HUDEP-2 (cell line): ENCODE measurements around the gene CYSLTR2.

Experiments
- DNase-seq, 76 experiments: peaks; one replicate each; lab custom pipeline; 2025; ENCODE audit not compliant: unreplicated experiment in 76 of 76; lab: John Stamatoyannopoulos, UW

CYSLTR2 gene

DNA sequence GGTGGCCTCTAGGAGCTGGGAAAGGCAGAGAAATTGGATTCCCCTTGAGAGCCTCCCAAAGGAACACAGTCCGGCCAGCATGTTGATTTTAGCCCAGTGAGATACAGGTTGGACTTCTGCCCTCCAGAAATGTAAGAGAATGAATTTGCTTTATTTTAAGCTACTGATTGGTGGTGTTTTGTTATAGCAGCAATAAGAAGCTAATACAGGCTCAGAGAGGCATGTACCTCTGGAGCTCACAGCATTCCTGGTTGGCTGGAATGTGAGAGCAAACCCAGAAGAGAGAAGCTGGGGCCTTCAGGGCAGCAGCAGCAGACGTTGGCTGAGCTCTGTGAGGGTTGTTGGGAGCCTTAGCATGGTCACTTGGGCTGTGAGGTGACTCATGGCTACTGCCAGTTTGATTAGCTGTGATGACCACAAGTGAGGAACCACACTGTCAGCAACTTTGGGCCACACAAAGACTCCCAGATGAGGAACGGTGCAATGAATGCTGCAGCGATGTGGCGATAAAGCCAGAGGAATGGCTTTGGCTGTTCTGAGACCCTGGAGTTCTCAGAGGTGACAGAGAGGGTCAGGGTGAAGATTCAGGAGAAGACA, 80.1 kb downstream of the CYSLTR2 start:
- DNase-seq = no peak

DNA sequence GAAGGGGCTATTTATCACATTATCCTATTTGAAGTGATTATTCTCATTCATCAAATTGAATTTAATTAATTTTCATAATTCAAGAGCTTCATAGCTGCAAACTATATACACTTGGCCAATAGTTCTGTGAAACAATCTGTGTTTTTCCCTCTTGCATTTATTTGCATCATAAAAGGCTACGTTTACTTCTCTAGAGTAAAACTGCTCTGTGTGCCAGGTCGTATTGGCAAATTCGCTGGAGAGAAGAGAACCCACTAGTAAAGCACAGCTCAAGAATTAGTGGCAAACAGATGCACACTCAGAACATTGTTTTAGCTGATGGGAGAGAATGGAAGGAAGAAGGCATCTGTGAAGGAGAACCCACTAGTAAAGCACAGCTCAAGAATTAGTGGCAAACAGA, 81.8 kb downstream of the CYSLTR2 start:
- no peak for DNase-seq

DNA sequence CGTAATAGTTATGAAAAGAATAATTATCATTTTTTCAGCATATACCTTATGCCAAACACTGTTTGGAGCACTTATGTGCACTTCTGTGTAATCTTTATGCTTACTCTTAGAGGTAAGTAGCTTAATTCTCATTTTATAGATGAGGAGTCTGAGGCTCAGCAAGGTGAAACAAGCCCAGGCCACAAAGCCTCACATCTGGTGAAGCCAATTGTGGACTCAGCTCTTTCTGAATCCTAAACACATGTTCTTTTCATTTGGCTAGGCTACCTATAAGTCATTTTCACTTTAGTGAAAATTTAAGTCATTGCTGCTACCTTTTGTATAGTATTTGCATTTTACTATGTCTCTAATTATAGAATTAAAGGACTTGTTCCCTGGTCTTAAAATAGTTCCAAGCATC, 84.0 kb downstream of the CYSLTR2 start:
- DNase-seq = no peak

DNA sequence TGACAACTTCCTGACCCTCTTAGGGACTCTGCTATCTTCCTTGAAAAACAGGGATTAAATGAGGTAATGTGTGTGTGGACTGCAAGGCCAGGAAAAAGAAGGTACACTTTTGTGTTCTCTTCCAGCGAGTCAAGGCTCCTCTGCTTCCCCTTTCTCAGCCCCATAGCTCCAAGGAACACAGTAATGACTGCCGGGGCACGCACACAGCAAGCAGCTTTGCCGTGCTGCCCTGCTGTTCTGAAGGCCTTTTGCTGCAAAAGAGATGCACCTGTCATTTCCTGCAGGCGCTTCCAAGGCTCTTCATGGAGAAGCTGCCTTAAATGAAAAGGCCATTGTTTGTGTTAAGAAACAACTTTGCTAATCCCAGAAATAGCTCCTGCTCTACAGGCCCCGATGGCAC, 84.6 kb downstream of the CYSLTR2 start:
- no peak for DNase-seq

DNA sequence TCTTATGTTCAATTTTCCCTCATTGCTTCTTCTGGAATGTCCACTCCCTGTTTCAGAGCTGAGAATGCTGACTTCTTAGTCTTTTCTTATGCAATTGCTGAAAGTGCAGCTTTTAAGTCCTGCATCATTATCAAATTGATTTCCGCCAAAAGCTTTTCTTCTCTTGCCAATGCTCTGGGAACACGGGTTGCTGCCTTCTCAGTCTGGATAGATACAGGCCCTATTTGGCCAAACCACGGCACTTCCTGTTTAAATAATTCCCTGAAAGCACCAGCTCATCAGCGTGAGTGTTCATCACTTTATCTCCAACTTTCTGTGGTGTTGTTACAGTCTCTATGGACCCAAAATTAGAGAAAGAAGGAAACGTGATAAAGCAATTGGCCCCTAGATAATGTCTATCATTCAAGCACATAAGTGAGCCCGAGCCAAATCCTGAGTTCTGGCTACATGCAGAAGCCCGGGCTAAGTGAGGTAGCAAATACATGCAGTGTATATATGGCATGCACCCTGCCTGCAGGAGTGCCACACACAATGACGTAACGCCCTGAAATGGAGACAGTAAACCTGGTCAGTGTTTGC, 85.7 kb downstream of the CYSLTR2 start:
- DNase-seq = peak in 15 of 76 experiments; percentile 2 to 51 (median 16)

DNA sequence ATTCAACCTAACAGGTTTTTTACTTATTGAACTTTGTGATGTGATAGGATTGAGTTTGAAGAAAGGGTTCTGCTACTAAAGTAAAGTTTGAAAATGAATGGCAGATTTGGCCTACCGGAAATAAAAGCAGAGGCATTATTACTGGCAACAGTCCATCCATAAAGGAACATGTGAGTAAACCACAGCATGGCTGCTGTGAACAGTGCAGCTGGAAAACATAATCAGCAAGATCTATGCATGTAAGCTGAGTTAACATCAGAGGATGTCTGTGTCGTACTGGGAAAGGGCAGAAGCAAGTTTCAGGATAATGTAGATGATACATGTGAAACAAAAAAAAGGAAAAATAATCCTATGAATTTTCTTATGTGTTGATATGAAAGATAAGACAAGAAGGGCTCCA, 87.6 kb downstream of the CYSLTR2 start:
- no peak for DNase-seq

DNA sequence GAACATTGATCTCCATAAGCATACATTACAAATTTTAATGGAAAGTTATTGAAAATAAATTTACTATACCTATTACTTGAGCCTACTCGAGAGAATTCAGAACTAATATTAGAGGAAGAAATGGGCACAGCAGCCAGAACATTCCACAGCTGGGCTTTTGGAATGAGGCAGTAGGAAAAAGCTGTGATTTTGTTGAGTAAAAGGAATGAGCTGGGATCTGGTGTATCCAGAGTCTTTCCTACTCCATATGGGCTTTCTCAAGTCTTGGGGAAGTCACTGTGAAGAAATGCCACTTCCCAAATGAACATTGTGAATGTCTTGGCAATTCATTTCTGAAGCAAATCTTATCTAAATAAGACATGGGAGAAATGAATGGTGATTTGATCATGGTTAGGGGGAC, 93.1 kb downstream of the CYSLTR2 start:
- no peak for DNase-seq

DNA sequence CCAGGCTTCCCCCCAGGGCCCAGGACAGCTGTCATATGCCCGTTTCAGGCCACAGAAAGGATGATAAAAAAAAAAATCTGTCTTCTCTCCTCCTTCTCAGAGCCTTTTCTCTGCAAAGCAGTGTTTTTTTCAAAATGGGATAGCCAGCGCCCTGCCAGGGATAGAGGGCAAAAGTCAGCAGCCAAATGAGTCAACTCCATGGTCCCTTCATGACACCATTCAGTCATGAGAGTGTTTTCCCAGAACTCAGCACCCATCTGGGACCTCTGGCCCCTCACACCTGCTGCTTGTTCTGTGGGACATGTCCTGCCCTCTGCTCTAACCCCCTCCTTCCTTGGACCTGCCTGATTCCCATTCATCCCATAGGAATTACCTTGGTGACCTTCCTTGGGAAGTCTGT, 95.0 kb downstream of the CYSLTR2 start:
- no peak for DNase-seq

DNA sequence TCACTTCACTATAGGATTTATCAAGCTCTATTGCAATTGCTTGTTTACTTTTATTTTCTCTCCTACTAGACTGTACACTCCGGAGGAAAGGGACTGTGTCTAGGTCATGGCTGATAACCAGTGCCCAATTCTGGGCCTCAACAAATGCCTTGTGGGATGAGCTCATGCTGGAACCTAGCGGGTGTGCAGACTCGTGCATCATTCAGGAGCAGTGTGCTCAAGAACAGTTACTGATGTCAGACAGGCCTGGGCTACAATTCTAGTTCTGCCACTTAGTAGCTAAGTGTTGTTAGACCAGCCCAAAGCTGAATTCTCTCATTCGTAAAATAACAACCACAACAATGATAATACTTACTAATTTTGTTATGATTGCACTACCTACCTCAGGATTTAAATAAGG, 95.4 kb downstream of the CYSLTR2 start:
- DNase-seq = no peak

DNA sequence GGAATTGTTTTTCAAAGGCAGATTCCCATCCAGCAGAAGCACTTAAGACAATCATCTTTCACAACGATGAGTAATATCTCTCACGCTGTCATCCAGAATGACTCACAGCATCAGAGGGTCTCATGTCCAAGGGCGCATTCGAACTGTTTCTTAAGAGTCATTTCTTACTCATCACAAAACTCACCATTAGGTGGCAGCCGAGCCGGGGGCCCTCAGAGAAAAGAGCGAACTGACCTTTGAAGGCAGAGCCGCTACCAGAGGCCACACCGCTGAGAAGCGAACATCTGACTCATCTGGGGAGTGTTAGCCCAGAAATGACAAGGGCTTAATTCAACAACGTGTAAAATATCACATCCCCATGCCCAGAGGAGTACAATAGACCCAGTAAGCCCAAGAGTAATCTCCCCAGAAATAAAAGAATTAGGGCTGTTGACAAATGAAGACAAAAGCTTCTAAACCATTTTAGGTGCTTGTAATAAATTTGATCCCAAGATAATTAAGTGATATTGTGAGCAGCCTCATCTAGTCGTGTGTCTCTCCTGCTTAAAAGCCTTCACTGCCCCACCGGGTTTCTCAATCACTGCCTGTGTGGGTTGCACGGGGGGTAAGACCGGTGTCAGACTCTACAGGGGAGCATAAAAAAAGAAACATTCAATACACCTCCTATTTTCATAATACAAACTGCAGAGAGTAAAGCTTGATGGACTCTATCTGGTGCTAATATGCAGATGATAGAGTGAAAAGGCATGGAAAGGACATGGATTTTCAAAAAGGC, 96.2 kb downstream of the CYSLTR2 start:
- DNase-seq = peak in 21 of 76 experiments; percentile 2 to 67 (median 16)

DNA sequence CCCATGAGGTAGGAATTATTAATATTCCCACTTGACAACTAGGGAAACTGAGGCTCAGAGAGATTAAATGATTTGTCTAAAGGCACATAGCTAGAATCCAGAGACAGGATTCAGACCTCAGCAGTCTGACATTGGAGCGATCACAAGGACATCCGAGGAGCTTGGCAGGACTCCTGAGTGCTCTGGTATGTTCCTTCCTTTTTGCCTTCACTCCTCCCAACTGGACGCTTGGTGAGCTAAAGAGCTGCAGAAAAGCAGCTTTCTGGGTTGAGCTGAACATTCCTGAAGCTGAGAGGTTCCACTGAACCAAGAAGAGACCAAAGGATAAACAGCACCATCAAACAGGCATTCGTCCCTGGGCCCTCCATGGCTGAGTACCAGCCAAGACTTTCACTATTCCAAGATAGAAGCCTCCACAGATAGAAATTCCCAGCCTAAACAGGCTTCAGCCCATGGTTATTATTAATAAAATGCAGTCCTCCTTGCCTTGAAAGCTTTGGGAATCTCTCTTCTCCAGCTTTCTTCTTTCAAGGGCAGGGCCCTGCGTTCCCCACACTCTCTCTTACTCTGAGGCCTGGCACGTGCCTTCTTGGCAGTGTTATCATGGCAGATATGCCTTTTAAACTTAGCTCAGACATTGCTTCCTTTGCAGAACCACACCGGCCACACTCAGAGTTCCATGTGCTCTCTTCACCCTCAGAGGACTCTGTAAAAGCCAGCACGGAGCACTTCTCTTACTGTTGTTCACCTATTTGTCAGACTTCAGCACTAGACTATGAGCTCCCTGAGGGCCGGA, 97.1 kb downstream of the CYSLTR2 start:
- no peak for DNase-seq

DNA sequence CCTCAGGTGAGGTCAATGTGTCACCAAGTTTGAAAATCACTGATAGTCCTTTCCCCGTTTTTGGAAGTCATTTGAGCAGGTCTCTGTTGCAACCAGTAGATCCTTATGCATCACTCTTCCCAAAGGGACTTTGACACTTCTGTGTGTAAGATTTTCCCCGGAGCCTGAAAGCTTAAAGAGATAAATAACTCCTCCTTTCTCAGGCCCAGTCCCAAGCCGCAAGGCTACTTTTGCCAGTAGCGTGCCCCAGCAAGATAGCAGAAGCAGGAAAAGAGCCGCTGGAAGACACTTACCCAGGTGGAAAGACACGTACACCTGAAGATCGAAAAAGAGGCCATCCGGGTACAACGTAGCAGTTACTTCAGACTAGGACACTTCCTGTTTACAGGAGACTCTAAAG, 106.9 kb downstream of the CYSLTR2 start:
- no peak for DNase-seq
